Pons (tissue), 1 donor: ENCODE data around the gene ERGIC1.
A peak's percentile ranks its signal among the peaks of the same experiment; 100 is the strongest.
"Not testable (repeated sequence)": the region's sequence is repeated elsewhere in the genome, so short reads cannot be mapped to it uniquely, and the experiment has no call there.

Experiments used
- DNase-seq: peaks from one replicate; pipeline ENCODE4 v3.0.0-alpha.2; 2016; ENCODE audit warnings: low spot score

Gene ERGIC1

DNA sequence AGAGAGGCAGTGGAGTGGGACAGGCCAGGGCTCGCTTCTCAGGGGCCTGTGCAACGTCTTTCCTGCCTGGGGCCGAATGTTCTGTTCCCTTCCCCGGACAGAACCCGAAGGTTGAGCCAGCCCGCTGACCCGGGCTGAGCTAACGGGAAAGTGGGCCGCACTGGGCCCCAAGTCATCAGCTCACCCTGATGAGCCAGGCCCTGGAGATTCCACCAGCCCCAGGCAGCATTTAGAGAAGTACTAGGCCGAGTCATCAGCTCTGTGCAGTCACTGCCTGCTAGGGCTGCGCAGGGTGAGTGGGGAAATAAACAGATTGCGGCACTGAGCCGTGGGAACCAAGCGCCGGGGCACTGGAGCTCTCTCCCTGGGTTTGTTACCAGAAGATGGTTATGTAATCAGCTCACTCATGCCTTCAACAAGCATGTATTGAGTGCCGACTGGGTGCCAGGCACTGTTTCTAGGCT, 33.9 kb upstream of the ERGIC1 start:
- peak; percentile 69 for DNase-seq

GRCh38 chr5:172801179-172801671, 32.8 kb upstream of the ERGIC1 start:
- no peak for DNase-seq

DNA sequence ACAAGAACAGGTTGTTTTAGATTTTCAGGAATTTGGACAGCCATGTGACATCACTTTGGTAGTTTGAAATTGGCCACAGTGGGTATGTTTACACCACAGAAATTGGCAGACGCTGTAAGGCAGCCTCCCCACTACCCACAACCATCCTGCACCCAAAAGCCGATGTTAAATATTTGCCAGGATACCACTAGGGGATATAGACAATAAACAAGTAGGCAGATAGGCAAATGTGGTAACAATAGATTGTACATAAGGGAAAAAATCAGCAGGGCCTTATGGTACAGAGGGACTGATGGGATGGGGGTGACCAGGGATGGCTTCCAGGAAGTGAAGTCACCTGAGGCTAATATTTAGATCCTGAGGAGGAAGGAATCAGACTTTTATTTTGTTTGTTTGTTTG, 31.9 kb upstream of the ERGIC1 start:
- no peak for DNase-seq

GRCh38 chr5:172802567-172803176, 31.4 kb upstream of the ERGIC1 start:
- no peak for DNase-seq

DNA sequence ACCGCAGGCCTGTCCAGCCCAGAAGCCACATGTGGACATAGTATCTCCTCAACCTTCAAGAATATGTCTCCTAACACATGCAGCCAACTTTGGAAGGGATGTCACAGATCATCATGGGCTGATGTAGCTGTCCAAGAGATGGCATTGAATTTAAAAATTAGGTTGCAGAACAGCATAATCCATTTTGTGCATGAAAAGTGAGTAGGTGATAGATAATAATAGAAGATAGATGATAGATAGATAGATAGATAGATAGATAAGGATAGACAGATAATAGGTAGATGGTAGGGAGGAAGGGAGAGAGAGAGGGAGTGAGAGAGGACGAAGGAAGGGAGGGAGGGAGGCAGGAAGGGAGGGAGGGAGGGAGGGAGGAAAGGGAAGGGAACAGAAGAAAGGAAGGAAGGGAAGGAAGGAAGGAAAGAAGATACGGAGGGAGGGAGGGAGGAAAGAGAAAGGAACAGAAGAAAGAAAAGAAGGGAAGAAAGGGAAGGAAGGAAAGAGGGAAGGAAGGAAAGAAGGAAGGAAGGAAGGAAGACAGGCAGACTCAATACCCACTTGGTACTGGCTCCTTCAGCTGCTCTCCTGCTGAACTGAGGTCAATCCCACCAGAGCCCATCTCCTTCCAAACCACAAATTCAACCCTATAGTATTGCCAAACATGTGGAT, 28.9 kb upstream of the ERGIC1 start:
- DNase-seq: no peak

DNA sequence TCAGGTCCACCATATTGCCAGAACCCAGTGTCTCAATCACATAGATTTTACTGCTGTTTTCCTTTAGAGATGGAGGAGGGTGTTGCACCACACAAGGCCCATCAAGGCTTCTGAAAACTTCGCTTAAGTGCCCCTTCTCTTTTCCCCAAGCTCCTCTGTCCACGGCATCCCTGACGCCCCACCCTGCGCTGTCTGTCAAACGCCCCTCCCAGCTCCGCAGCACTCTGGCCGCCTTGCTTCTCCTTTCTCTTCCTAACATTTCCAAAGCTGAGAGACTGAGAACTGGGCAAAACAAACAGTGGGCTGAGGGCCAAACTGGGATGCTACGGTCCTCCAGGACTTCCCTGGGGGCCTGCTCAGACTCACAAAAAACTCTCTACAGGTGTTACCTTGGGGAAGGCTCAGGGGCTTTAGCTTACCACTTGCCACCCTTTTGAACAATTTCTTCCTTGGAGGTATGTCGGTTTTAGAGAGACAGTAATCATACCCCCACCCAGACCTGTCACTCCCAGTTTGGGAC, 28.3 kb upstream of the ERGIC1 start:
- DNase-seq: no peak

- peak; percentile 65 for DNase-seq
Observed at GRCh38 chr5:172806897-172807672, 27.0 kb upstream of the ERGIC1 start.

DNA sequence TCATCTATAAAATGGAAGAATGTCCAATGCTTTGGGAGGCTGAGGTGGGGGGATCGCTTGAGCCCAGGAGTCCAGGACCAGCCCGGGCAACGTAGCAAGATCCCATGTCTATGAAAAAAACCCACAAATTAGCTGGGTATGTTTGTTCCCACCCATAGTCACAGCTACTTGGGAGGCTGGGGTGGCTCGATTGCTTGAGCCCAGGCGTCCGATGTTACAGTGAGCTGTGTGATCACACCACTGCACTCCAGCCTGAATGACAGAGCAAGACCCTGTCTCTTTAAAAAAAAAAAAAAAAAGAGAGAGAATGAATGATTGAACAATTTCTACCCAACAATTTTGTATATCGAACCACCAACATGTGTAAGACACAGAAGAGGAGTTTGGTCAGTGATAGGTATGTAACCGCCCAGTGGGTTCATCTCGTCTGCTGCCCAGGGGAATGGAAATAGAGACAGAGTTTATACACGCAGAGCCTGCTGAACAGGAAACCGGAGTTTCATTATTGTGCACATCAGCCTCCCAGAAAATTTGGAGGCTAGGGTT, 26.2 kb upstream of the ERGIC1 start:
- DNase-seq: no peak

DNA sequence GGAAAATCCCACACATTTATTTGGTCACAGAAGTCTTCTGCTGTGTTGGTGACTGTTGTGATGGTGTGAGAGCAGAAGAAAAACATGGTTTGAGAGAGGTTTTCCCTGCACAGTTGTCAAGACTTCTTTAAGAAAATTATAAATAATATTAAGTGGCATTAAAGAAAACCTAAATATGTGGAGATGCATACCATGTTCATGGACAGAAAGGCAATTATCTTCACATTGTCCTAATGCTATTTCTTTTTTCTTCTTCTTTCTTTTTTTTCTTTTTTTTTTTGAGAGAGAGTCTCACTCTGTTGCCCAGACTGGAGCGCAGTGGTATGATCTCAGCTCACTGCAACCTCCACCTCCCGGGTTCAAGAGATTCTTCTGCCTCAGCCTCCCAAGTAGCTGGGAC, 24.3 kb upstream of the ERGIC1 start:
- no peak for DNase-seq

GRCh38 chr5:172810996-172811395, 23.1 kb upstream of the ERGIC1 start:
- not testable (repeated sequence) for DNase-seq

- DNase-seq: no peak
Observed at GRCh38 chr5:172815631-172816030, 18.4 kb upstream of the ERGIC1 start.

DNA sequence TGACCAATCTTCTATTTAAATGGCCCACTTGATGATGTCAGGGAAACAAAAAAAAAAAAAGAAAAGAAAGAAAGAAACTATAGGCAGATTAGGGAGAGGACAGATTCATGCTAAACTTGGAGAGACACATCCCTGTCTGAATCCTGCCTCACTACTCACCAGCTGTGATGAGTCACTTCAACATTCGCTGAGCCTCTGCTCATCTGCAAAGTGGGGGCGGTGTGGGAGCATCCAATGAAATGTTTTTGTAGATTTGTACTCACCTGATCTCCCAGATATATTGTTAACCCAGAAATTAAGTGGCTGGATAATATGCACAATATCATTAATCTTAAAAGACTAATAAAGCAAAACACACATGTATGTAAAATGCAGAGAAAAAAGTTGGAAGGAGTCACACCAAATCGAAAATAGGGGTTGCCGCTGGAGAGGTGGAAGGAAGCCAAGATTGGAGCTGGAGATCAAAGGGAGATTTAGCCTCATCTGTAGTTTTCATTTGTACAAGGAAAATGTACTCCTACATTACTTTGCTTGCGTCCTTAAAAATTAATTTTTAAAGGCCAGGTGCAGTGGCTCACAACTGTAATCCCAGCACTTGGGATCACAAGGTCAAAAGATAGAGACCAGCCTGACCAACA, 17.0 kb upstream of the ERGIC1 start:
- no peak for DNase-seq

DNA sequence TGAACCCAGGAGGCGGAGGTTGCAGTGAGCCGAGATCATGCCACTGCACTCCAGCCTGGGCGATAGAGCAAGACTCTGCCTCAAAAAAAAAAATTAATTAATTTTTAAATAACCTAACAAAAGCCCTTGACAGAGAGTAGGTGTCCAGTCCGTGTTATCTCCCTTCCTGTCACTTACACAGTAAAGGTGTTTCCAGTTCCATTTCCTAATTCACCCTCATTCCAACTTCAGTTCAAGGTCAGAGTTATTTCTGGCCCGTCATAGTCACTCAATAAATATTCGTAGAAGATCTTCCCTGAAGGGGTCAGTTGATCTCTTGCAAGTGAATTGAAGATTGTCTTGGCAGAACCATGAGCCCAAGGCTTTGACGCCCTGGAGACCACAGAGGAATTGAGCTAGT, 16.4 kb upstream of the ERGIC1 start:
- DNase-seq: no peak

GRCh38 chr5:172818081-172818480, 16.0 kb upstream of the ERGIC1 start:
- no peak for DNase-seq

DNA sequence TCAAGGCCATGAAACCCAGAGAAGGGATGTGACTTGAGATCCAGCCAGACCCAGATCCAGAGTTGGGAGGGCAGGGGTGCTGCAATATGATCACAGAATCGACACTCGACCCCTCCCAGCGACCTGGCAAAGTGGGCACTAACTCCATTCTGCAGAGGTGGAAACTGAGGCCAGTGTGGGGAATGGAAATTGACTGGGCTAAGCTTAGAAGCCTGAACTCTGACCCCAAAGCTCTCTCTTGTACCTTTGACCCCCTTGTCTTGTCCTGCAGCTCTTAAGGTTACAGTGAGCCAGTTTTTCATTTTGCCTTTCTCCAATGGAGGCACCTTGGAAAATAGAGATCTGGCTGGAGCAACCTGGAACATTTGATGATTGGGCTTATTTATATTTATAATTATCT, 14.5 kb upstream of the ERGIC1 start:
- no peak for DNase-seq

DNA sequence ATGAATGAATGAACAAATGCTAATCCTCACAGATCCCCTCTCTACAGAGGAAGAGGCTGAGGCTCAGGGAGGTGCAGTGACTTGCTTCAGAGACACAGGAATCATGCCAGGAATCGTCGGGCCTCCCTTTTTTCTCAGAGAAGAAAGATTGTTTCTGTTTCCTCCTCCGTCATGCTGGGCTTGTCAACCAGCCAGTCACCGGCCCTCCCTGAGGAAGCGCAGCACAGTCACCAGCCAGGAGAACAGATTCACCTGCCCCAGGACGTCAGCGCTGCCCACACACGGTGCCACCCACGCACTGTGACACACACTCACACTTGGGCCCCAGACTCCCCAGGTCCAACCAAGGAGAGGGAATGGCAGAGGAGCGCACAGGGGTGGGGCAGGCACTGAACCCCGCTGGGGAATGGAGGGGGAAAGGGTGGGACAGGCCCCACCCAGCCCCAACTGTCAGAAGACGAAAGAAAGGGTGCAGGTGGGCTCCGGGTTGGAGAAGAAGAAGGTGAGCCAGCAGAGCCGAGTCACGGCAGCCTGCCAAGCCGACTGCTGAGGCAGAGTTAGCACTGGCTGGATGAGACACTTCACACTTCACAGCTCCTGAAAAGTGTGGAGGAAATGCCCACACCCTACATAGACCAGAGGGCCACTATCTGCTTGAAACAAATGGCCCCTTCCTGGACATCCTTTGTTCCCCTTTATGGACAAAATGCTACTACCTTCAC, 13.8 kb upstream of the ERGIC1 start:
- no peak for DNase-seq

- DNase-seq: no peak
Observed at GRCh38 chr5:172821340-172821985, 12.6 kb upstream of the ERGIC1 start.

DNA sequence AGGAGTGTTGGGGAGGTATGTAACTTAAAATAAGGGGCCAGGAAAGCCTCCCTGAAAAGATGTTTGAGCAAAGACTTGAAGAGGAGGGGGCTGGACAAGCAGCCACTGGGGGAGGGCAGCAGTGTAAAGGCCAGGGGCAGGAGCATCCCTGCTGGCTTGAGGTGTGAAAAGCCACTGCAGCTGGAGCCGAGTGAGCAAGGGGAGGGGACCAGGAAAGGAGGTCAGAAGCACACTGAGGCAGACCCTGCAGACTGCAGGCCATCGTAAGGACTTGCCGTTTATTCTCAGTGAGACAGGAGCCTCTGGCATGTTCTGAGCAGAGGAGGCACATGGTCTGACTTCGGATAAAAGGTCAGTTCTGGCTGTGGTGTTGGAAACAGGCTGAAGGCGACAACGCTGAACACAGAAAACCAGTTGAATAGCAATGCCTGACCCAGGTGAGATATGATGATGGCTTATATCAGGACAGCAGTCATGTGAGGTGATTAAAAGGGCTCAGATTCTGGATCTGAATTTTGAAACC, 10.2 kb upstream of the ERGIC1 start:
- no peak for DNase-seq

DNA sequence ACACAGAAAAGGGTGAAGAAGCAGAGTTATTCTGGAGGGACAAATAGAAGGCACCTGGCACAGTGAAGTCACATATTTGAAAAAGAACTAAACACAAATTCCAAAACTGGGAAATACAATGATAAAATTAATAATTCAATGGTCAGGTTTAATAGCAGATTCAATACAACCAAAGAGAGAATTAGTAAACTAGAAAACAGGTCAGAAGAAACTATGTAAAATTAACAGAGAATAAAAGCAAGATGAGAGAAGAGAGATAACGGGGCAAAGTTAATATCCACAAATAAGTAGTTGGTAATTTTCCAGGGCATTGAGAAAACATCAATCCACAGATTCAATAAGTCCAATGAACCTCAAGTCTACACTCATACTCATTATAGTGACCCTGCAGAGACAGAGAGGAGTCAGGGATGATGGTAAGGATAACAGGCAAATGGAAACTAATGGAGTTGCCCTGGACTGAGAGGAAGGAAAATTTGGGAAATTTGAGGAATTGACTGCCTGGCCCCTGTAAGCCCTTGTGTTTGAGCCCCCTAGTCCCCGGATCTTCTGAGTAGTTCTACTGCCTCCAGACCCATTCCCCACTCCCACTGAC, 8.3 kb upstream of the ERGIC1 start:
- DNase-seq: no peak

DNA sequence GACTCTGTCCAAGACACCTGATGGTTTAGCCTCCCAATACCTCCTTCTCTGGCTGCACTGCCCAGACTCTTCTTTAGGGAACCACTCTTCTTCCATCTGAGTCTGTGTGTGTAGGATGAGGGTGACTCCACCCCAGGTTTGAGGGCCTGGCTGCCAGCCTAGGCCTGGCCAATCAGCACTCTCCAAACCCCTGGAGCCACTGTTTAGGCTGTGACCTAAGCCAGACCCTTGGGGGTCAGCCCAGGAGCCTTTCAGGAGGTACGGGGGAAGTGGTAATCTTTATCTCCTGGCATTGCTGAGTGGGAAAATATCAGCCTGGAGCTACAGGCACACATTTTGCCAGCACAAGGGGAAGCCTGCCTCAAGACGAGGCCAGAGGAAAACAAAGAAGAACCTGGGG, 6.2 kb upstream of the ERGIC1 start:
- DNase-seq: no peak
